Skeletal muscle cell (primary cell): Measurements from ENCODE around the gene HDAC11.

Source experiments
- DNase-seq: peaks from one replicate; pipeline ENCODE4 v3.0.0-alpha.2; 2010; ENCODE audit warnings: low read depth
- H3K4me3 ChIP-seq: 2 replicates; pipeline ENCODE4 v1.5.1; 2011; ENCODE audit warnings: low read depth, mild to moderate bottlenecking, control low read depth, low read length, moderate library complexity

The HDAC11 gene

GRCh38 chr3:13504161-13504831 lies 24.2 kb downstream of the HDAC11 start:
- no peak overlapping the region for H3K4me3 ChIP-seq
- DNase-seq: no peak

- no peak overlapping the region for H3K4me3 ChIP-seq
- no peak for DNase-seq
These were observed 25.3 kb downstream of the HDAC11 start for GRCh38 chr3:13505147-13506130.

GRCh38 chr3:13506239-13506638 lies 26.1 kb downstream of the HDAC11 start:
- no peak overlapping the region for H3K4me3 ChIP-seq
- DNase-seq: no peak

GRCh38 chr3:13506680-13507079 lies 26.6 kb downstream of the HDAC11 start:
- no peak overlapping the region for H3K4me3 ChIP-seq
- no peak for DNase-seq

- DNase-seq: no peak
- no peak overlapping the region for H3K4me3 ChIP-seq
These were observed 27.1 kb downstream of the HDAC11 start for GRCh38 chr3:13507247-13507569.

DNA sequence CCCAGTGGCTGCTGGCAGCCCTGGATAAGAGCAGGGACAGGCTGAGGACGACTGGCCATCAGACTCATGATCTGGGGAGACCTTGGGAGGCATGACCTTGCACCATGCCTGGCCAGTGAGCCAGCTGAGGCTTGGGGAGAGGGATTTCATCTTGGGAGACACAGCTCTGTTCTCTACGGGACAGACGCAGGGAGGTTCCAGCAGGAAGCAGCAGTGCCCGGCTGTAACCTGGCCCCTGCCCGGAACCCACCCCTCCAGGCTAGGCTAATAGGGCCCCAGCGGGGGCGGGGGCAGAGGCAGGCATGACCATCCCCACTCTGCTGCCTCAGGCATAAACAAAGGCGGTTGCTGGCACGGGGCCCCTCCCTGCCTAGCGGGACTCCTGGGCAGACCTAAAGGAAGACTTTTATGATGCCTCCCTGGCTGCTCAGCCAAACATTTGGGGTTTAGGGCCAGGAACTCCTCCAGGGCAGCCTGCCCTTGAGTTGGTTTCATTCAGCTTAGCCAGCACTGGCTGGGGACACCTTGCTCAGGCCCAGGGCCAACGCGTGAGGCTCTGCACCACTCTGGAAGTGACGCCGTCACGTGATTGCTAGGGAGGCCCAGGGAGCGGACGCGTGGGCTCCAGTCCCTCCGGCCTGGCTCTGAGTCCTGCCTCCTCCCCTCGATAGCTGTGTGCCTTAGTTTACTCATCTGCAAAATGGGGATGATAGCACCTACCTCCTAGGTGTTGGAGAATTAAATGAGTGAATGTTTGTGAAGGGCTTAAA lies 27.6 kb downstream of the HDAC11 start:
- no peak for DNase-seq
- H3K4me3 ChIP-seq: no peak overlapping the region

- DNase-seq: no peak
- H3K4me3 ChIP-seq: no peak overlapping the region
These were observed 28.4 kb downstream of the HDAC11 start for GRCh38 chr3:13508496-13508895.

GRCh38 chr3:13509059-13509815 lies 29.1 kb downstream of the HDAC11 start:
- no peak overlapping the region for H3K4me3 ChIP-seq
- DNase-seq: no peak

- no peak for DNase-seq
- no peak overlapping the region for H3K4me3 ChIP-seq
These were observed 29.7 kb downstream of the HDAC11 start for GRCh38 chr3:13509816-13510192.

DNA sequence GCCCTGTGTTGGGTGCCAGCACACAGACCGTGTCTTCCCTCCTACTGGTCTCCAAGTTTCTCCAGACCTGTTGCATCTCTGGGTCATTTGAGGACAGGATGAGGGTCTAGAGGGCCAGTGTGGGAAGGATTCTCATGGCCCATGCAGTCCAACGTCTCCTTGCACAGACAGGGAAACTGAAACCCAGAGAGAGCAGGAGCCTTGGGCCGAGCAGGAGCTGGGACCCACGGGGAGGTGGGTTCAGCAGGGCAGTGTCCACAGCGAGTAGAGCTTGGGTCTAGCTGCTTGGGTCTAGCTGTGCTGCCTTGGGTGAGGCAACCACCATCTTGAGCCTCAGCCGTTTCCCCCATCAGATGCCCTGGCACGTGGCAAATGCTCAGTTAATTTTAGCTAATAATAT lies 32.3 kb downstream of the HDAC11 start:
- no peak overlapping the region for H3K4me3 ChIP-seq
- DNase-seq: no peak

DNA sequence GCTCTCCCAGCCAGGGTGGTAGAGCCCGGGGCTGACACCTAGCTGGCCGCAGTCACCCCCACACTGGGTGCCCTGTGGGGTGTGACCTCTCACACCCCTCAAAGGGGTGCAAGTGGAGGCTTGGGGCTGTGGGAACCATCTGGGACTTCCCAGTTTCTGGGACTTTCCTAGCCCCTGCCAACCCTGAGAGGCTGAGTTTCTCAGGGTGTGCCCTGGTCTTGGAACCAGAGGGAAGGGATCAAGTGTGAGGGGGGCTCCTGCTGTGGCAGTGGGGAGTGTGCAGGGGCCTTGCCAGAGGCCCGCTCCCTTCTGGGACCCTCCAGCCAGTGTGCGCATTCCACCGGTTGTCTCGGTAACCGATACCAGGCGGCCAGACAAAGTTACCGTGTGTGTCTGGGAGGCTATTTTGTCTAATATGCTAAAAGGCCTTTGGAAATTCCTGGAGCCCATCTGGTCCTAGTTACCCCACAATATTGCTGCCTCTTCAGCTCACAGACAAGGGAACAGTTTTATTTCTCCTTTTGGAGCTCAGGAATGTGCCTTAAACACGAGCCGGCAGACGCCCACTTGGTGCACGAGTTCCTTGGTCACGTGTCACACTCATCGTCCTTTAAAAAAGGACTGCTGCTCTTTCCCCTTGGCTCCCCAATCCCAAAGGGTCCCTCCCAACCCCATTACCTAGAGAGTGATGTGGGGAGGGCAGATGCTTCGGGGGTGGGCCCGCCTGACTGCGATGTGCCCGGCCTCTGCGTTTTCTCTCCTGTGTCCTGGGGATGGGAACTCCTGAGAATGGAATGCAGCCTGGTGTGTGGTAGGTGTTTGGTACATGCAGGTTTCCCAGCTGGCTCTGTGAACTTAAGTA lies 33.2 kb downstream of the HDAC11 start:
- H3K4me3 ChIP-seq: no peak overlapping the region
- DNase-seq: no peak

DNA sequence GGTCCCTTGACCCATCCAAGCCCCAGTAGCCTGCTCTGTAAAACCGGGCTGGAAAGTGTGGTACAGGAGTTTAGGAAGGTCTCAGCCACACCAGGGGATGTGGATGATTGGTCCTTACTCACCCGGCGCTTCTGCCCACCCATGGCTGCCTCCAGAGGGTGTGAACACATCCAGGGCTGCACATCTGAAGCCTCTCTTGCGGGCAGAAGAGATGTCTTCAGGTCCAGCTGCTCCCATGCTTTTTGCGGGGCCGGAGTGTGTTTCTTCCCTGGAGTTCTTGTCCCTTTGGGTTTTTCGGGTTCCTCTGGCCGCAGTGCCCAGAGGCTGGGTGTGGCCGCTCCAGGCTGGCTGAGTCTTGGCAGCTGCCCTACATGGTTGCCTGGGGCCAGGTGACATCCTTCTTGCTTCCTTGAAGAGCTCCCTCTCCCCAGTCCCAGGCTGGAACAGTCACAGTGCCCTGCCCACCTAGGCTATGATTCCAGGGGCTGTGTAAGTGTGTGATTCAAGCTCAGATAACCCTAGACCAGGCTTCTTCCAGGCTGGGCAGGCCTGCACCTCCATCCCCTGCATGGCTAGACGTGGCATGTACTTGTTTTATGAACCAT lies 33.9 kb downstream of the HDAC11 start:
- no peak overlapping the region for H3K4me3 ChIP-seq
- DNase-seq: no peak

DNA sequence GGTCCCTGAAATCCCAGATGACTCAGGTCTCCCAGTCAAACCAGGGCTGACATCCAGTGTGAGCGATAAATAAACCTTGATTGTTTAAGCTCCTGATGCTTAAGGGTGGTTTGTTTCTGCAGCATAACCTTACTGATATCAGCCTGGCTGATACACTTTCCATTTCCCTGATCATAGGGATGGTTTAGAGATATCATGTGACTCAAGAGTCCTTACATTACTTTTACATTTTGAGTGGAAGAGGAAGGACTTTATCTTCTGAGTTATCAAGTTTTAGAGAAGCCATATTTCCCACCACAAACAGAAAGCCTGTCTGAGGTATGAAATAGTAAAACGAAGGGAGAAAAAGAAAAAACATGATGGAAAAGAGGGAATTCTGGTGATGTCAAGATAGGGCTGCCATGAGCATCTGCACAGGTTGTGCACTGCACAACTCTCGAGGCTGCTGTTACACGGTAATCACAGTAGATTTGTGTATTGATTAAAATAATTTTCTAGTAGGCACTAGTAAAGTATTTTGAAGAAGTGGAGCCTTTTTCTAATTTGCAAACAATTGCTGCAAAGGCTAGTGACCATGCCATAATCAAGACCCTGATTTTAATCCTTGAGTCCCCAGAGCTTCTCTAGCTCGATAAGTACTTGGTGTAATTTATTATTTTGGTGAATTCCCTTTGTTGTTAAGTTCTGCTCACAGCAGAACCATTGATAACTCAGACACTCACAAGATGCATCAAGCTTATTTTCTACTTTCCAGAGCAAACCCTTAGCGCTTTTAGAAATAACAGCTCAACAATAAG lies 34.7 kb downstream of the HDAC11 start:
- no peak for DNase-seq
- H3K4me3 ChIP-seq: no peak overlapping the region

DNA sequence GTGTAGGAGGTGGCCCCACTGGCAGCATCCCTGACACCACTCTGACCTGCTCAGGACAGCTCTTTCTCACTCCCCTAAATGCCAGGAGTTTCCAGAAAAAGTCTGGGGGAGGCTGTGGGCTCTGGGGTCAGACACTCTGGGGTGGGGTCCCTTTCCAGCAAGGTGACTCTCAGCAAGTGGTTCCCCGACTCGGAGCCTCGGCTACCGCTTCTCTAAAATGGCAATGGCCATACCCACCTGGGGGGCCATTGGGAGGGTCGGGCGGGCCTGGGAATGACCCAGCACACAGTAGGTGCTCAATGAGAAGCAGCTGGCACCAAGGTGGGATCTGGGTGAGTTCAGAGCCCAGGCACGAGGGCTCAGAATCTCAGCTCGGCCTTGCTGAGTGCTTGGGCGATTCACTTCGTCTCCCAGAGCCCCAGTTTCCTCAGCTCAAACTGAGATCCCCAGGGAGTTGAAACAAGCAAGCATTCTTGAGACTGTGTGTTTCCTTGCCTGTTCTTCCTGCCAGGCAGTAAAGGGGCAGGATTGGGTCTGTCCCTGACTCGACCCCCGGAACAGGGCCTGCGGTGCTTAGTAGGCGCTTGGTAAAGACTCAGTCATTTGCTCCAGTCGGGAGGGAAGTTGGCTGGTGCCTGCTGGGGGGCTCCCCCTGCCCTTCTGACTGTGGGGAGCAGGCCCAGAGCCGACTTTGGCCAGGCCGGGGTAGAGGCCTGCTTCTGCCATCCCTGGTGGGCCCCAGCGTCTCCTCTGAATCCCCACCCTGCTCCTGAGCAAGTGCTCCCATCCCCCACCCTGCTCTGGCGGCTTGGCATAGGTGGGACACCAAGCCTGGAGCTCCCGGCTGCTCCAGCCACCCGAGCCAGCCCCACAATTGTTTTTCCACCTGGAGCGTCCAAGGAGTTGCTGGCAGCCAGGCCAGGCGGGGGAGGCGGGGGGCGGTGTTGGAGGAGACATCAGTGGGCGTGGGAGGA lies 36.0 kb downstream of the HDAC11 start:
- no peak for DNase-seq

GRCh38 chr3:13516760-13517135 lies 36.6 kb downstream of the HDAC11 start:
- DNase-seq: no peak
- no peak overlapping the region for H3K4me3 ChIP-seq

More for the DNA sequence above, 36.0 kb downstream of the HDAC11 start:
- H3K4me3 ChIP-seq: no peak overlapping the region

DNA sequence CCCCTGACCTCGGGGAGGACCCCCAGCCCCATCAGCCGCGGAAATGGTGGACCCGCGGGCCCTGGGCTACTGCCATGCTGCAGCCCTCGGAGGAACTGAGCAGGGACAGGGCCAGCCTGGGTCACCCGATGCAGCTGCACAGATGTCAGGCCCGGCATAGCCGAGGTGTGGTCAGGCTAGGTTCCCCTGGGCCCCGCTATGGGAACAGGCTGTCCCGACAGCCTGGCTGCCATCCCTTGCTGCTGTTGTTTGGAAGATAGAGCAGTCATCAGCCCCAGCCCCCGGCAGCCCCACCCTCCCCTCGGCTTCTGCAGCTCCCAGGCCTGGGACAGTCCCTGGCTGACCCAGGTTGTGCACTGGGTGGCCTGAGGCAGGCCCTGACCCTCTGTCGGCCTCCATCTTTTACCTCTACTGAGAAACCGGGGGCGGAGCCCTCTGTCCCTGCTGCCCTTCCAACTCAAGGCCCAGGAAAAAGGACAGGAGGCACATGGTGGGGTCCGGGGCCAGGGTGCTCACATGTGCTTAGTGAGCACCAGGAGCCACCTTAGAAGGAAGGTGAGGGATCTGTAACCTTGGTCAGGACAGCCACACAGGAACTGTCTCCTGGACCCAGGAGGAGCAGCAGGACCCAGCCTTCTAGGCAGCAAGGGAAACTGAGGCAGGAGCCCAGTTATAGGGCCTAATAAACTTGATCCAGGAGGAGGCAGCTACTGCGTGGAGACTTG lies 37.3 kb downstream of the HDAC11 start:
- no peak for DNase-seq
- no peak overlapping the region for H3K4me3 ChIP-seq
